Activated T-helper 1 cell treated with anti-CD3 and anti-CD28 coated beads, Interleukin-12 subunit alpha, Interleukin-12 subunit beta, Interleukin-2, Interleukin-4 antibody, amounts not matched to agents 30 ng/mL and 10 ng/mL and 1 ng/mL, durations not matched to agents 14 hours and 24 hours and 36 hours (primary cell): ENCODE results near the gene ZBTB12. TPM values are rescaled to one million over a fixed set of nuclear protein-coding genes. Genes with fewer than 3 reads are reported as not detected.
"Not testable (repeated sequence)": the region's sequence is repeated elsewhere in the genome, so short reads cannot be mapped to it uniquely, and the experiment has no call there.

Experiments
- DNase-seq: peaks from one replicate; pipeline ENCODE4 v3.0.0; 2021; ENCODE audit warnings: low spot score
- H3K27ac Mint-ChIP-seq: one replicate; pipeline ENCODE4 v1.8.0; 2021; ENCODE audit warnings: mild to moderate bottlenecking, mixed read lengths
- H3K27me3 Mint-ChIP-seq: one replicate; pipeline ENCODE4 v1.8.0; 2022; ENCODE audit warnings: mild to moderate bottlenecking, moderate library complexity, mixed read lengths; ENCODE audit not compliant: insufficient read depth
- H3K36me3 Mint-ChIP-seq: one replicate; pipeline ENCODE4 v1.8.0; 2021; ENCODE audit warnings: low read depth, mixed read lengths
- H3K4me1 Mint-ChIP-seq: one replicate; pipeline ENCODE4 v1.8.0; 2021; ENCODE audit warnings: low read depth, mixed read lengths
- H3K4me3 Mint-ChIP-seq: one replicate; pipeline ENCODE4 v1.8.0; 2021; ENCODE audit warnings: mild to moderate bottlenecking, moderate library complexity, mixed read lengths
- H3K9me3 Mint-ChIP-seq: one replicate; pipeline ENCODE4 v1.8.0; 2021; ENCODE audit warnings: mixed read lengths
- intact Hi-C: fragments of 100-400 bp; cut with micrococcal nuclease; formaldehyde crosslinking; loops from one replicate; pipeline ENCODE4 v1.15.1; 2024
- total RNA-seq: library from RNA; stranded (reverse); gene quantifications from 2 replicates; pipeline ENCODE4 v1.2.3, GENCODE V29; 2022

Gene ZBTB12
- total RNA-seq, 1 donor from 2014 or later, result 5.1 TPM

- no peak overlapping the region for H3K27ac Mint-ChIP-seq
- no peaks in the 10 kb centered on the region for H3K9me3 Mint-ChIP-seq
- H3K27me3 Mint-ChIP-seq, result peaks cover 2% of the 10 kb centered on the region
- intact Hi-C loops, result no loop called here
- H3K36me3 Mint-ChIP-seq, result no peaks in the 10 kb centered on the region
- DNase-seq, result no peak
- no peak overlapping the region for H3K4me3 Mint-ChIP-seq
- no peaks in the 10 kb centered on the region for H3K4me1 Mint-ChIP-seq
Measured at GRCh38 chr6:31935823-31936222, 33.9 kb upstream of the ZBTB12 start.

- Mint-ChIP-seq H3K36me3 (no peaks in the 10 kb centered on the region), H3K4me1 (no peaks in the 10 kb centered on the region), H3K27me3 (peaks cover 2% of the 10 kb centered on the region), H3K4me3 (no peak overlapping the region), H3K9me3 (no peaks in the 10 kb centered on the region), H3K27ac (no peak overlapping the region)
- DNase-seq, result no peak
- intact Hi-C loops, result no loop called here
Measured at GRCh38 chr6:31935021-31935420, 33.1 kb upstream of the ZBTB12 start.

- Mint-ChIP-seq H3K9me3 (no peaks in the 10 kb centered on the region), H3K4me1 (no peaks in the 10 kb centered on the region), H3K36me3 (no peaks in the 10 kb centered on the region), H3K4me3 (no peak overlapping the region), H3K27me3 (no peaks in the 10 kb centered on the region), H3K27ac (no peak overlapping the region)
- no peak for DNase-seq
- intact Hi-C loops, result no loop called here
Measured at GRCh38 chr6:31933537-31933936, 31.7 kb upstream of the ZBTB12 start.

GRCh38 chr6:31932137-31932536, 30.3 kb upstream of the ZBTB12 start:
- H3K9me3 Mint-ChIP-seq, H3K27ac Mint-ChIP-seq, DNase-seq, H3K4me1 Mint-ChIP-seq, intact Hi-C loops, H3K27me3 Mint-ChIP-seq, H3K4me3 Mint-ChIP-seq, H3K36me3 Mint-ChIP-seq: not testable (repeated sequence)

- Mint-ChIP-seq H3K4me1 (no peaks in the 10 kb centered on the region), H3K27me3 (peaks cover 7% of the 10 kb centered on the region), H3K27ac (no peak overlapping the region), H3K4me3 (no peak overlapping the region), H3K9me3 (no peaks in the 10 kb centered on the region), H3K36me3 (no peaks in the 10 kb centered on the region)
- DNase-seq, result no peak
- intact Hi-C loops, result no loop called here
Measured at GRCh38 chr6:31930962-31931361, 29.1 kb upstream of the ZBTB12 start.

GRCh38 chr6:31928672-31928939, 26.7 kb upstream of the ZBTB12 start:
- Mint-ChIP-seq H3K27me3 (peaks cover 7% of the 10 kb centered on the region), H3K27ac (no peak overlapping the region), H3K4me3 (no peak overlapping the region), H3K9me3 (no peaks in the 10 kb centered on the region), H3K4me1 (no peaks in the 10 kb centered on the region), H3K36me3 (no peaks in the 10 kb centered on the region)
- no peak for DNase-seq
- intact Hi-C loops, result no loop called here

GRCh38 chr6:31927863-31928671, 26.2 kb upstream of the ZBTB12 start:
- intact Hi-C loops, result no loop called here
- Mint-ChIP-seq H3K27ac (no peak overlapping the region), H3K4me1 (no peaks in the 10 kb centered on the region)

GRCh38 chr6:31927242-31927862, 25.5 kb upstream of the ZBTB12 start, which contains the start of gene C2:
Gene C2 (plus strand): TSS chr6:31927717. CDS start chr6:31927753, 36 bp downstream.
- intact Hi-C loops, result no loop called here
- H3K4me3 Mint-ChIP-seq, result no peak within 1 kb of the TSS
- no peak within 1 kb of the TSS for H3K27ac Mint-ChIP-seq
- DNase-seq, result no peak
- no peaks in the 10 kb centered on the region for H3K36me3 Mint-ChIP-seq
- H3K4me1 Mint-ChIP-seq, result no peaks in the 10 kb centered on the region
- no peaks in the 10 kb centered on the region for H3K9me3 Mint-ChIP-seq
- peaks cover 7% of the 10 kb centered on the region for H3K27me3 Mint-ChIP-seq

More at GRCh38 chr6:31927863-31928671, 26.2 kb upstream of the ZBTB12 start:
- Mint-ChIP-seq H3K27me3 (peaks cover 7% of the 10 kb centered on the region), H3K36me3 (no peaks in the 10 kb centered on the region), H3K4me3 (no peak overlapping the region), H3K9me3 (no peaks in the 10 kb centered on the region)
- no peak for DNase-seq

- Mint-ChIP-seq H3K27me3 (peaks cover 7% of the 10 kb centered on the region), H3K36me3 (no peaks in the 10 kb centered on the region), H3K4me1 (no peaks in the 10 kb centered on the region), H3K27ac (no peak overlapping the region), H3K4me3 (no peak overlapping the region), H3K9me3 (no peaks in the 10 kb centered on the region)
- DNase-seq, result no peak
- intact Hi-C loops, result no loop called here
Measured at GRCh38 chr6:31922942-31923341, 21.1 kb upstream of the ZBTB12 start.

GRCh38 chr6:31920811-31921210, 18.9 kb upstream of the ZBTB12 start:
- Mint-ChIP-seq H3K27me3 (no peaks in the 10 kb centered on the region), H3K9me3 (no peaks in the 10 kb centered on the region), H3K27ac (no peak overlapping the region), H3K4me3 (no peak overlapping the region), H3K4me1 (no peaks in the 10 kb centered on the region), H3K36me3 (no peaks in the 10 kb centered on the region)
- intact Hi-C loops, result no loop called here
- no peak for DNase-seq

GRCh38 chr6:31919624-31920303, 17.9 kb upstream of the ZBTB12 start:
- Mint-ChIP-seq H3K36me3 (no peaks in the 10 kb centered on the region), H3K4me1 (no peaks in the 10 kb centered on the region), H3K9me3 (no peaks in the 10 kb centered on the region), H3K27me3 (no peaks in the 10 kb centered on the region), H3K27ac (no peak overlapping the region), H3K4me3 (no peak overlapping the region)
- intact Hi-C loops, result no loop called here
- no peak for DNase-seq

- no peak overlapping the region for H3K27ac Mint-ChIP-seq
- DNase-seq, result no peak
- H3K36me3 Mint-ChIP-seq, result no peaks in the 10 kb centered on the region
- no peaks in the 10 kb centered on the region for H3K4me1 Mint-ChIP-seq
- H3K4me3 Mint-ChIP-seq, result no peak overlapping the region
- intact Hi-C loops, result no loop called here
- no peaks in the 10 kb centered on the region for H3K27me3 Mint-ChIP-seq
- no peaks in the 10 kb centered on the region for H3K9me3 Mint-ChIP-seq
Measured at GRCh38 chr6:31918069-31918720, 16.3 kb upstream of the ZBTB12 start.

GRCh38 chr6:31915756-31916155, 13.9 kb upstream of the ZBTB12 start:
- no peak overlapping the region for H3K27ac Mint-ChIP-seq
- no peaks in the 10 kb centered on the region for H3K27me3 Mint-ChIP-seq
- intact Hi-C loops, result no loop called here
- H3K4me1 Mint-ChIP-seq, result no peaks in the 10 kb centered on the region
- H3K9me3 Mint-ChIP-seq, result no peaks in the 10 kb centered on the region
- DNase-seq, result no peak
- H3K4me3 Mint-ChIP-seq, result no peak overlapping the region
- no peaks in the 10 kb centered on the region for H3K36me3 Mint-ChIP-seq
